Medulla oblongata (tissue), 1 donor: Measurements from ENCODE around the gene SRGAP1.

Experiments used
- DNase-seq: peaks from one replicate; pipeline ENCODE4 v3.0.0-alpha.2; 2015; ENCODE audit errors: extremely low spot score

Gene SRGAP1

DNA sequence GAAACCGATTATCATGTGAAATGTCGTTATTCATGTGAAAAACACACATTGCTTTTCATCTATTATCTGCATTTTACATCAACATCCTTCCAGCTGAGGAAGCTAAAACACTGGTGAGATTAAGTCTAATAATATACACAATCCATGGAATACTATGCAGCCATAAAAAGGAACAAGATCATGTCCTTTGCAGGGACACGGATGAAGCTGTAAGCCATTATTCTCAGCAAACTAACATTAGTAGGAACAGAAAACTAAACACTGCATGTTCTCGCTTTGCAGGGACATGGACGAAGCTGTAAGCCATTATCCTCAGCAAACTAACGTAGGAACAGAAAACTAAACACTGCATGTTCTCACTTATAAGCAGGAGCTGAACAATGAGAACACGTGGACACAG lies 359.3 kb downstream of the SRGAP1 start:
- no peak for DNase-seq

DNA sequence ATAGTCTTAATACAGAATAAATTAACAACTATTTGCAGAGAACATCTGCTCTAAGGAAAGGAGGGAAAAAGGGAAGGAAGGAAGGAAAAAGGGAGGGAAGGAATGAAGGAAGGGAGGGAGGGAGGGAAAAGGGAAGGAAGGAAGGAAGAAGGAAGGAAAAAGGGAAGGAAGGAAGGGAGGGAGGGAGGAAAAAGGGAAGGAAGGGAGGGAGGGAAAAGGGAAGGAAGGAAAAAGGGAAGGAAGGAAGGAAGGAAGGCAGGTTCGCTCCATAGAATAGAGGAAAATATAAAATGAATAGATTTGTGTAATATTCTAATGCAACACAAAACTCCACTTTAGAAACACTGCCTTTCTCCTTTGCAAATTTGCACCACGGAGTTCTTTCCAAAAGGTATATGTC lies 361.0 kb downstream of the SRGAP1 start:
- no peak for DNase-seq

DNA sequence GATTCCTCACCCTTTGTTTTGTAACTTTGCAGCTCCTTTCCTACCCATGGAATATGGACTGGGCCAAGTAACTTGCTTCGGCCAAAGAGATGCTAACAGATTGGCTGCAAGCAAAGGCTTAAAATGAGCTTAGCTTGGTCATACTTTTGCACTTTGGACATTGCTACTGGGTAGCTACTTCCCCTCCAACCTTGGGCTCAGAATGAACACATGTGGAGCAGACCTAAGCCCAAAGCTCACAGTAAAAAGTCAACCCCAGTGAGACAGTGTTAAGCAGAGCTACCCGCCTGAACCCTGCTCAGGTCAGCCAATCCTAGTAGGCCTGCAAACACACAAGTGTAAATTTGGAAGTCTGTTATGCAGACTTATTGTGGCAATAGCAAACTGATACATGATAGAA lies 363.0 kb downstream of the SRGAP1 start:
- DNase-seq = no peak
